Tibial nerve (tissue), 3 donors: Measurements from ENCODE around the gene REPIN1.

Experiments
- CTCF ChIP-seq, 5 experiments: fragments of 200-600 bp in 3 of 5; fragments of 450-650 bp in 2 of 5; sonication (generic) in 3 of 5; IDR thresholded peaks; one replicate each; pipeline ENCODE4 v1.5.1; 2016 to 2019; ENCODE audit warnings: antibody characterized with exemption in 5 of 5, mild to moderate bottlenecking in 3 of 5, moderate library complexity in 2 of 5
- POLR2A ChIP-seq, 2 donors: fragments of 450-650 bp; IDR thresholded peaks; one replicate each; pipeline ENCODE4 v1.6.1; 2017; ENCODE audit warnings: antibody characterized with exemption in 2 of 2, mild to moderate bottlenecking in 2 of 2, moderate library complexity in 2 of 2

- TF ChIP-seq CTCF (IDR thresholded peaks at IDR 0.05) (no peak), POLR2A (IDR thresholded peaks at IDR 0.05) (no peak)
Measured at GRCh38 chr7:150400788-150401423, 32.3 kb downstream of the REPIN1 start.
